Osteoblast (primary cell): Measurements from ENCODE around the gene SLC35B3. TPM values are rescaled to one million over a fixed set of nuclear protein-coding genes. Genes with fewer than 3 reads are reported as not detected.

Experiments
- DNase-seq: peaks from one replicate; pipeline ENCODE4 v3.0.0; 2011; ENCODE audit warnings: low spot score, mixed read lengths; ENCODE audit not compliant: insufficient read length; ENCODE audit errors: missing footprints
- H2AFZ ChIP-seq: 2 replicates; pipeline ENCODE4 v1.6.0; 2011; ENCODE audit warnings: mild to moderate bottlenecking, low read length
- H3K27ac ChIP-seq: 2 replicates; pipeline ENCODE4 v1.5.1; 2011; ENCODE audit warnings: mild to moderate bottlenecking, low read depth, low read length, moderate library complexity
- H3K27me3 ChIP-seq: 2 replicates; pipeline ENCODE4 v1.6.0; 2012; ENCODE audit warnings: mild to moderate bottlenecking, control low read depth, inconsistent platforms, low read length, moderate library complexity; ENCODE audit not compliant: insufficient read depth
- H3K36me3 ChIP-seq: 2 replicates; pipeline ENCODE4 v1.5.1; 2011; ENCODE audit warnings: mild to moderate bottlenecking, low read length, control low read depth, moderate library complexity; ENCODE audit not compliant: insufficient read depth
- H3K4me1 ChIP-seq: 2 replicates; pipeline ENCODE4 v1.5.1; 2011; ENCODE audit warnings: mild to moderate bottlenecking, low read length, control low read depth, moderate library complexity; ENCODE audit not compliant: insufficient read depth
- H3K4me2 ChIP-seq: 2 replicates; pipeline ENCODE4 v1.6.0; 2011; ENCODE audit warnings: mild to moderate bottlenecking, low read length; ENCODE audit not compliant: insufficient read depth
- H3K4me3 ChIP-seq: fragments of 200-600 bp; sonication (generic); 3 replicates; pipeline ENCODE4 v1.5.1; 2012; ENCODE audit warnings: mild to moderate bottlenecking, low read length, inconsistent platforms; ENCODE audit not compliant: insufficient read depth
- H3K79me2 ChIP-seq: 2 replicates; pipeline ENCODE4 v1.6.0; 2012; ENCODE audit warnings: mild to moderate bottlenecking, low read length, control low read depth, inconsistent platforms; ENCODE audit not compliant: insufficient read depth
- H3K9me3 ChIP-seq: 2 replicates; pipeline ENCODE4 v1.5.1; 2011; ENCODE audit warnings: low read depth, low read length, control low read depth
- H4K20me1 ChIP-seq: 2 replicates; pipeline ENCODE4 v1.6.0; 2012; ENCODE audit warnings: mild to moderate bottlenecking, low read length, control low read depth; ENCODE audit not compliant: insufficient read depth
- CTCF ChIP-seq: IDR thresholded peaks from 2 replicates; pipeline ENCODE4 v1.5.1; 2011; ENCODE audit warnings: mild to moderate bottlenecking, low read depth, low read length, moderate library complexity; ENCODE audit errors: extremely low read depth
- total RNA-seq: library from RNA; depleted of rRNA; stranded (reverse); fragments of >200 nt; gene quantifications from 2 replicates; pipeline ENCODE4 v1.2.3, GENCODE V29; 2012

The SLC35B3 gene
- total RNA-seq, 1 donor, result 27.5 TPM

DNA sequence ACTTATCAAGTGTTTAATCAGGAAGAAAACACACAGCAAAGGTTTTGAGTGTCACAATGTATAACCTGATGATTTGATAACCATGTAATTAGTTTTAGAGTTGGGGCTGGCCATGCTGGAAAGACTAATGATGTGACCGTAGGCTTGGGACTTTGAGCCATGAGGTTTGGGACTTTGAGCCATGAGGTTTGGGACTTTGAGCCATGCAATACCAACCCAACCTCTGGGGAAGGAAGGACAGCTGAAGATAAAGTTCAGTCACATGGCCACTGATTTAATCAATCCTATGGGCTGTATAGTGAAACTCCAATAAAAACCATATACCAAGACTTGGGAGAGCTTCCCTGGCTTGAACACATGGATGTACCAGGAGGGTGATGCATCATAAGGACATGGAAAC is 32.8 kb downstream of the SLC35B3 start:
- H3K79me2 ChIP-seq, result no peaks in the 10 kb centered on the region
- no peaks in the 10 kb centered on the region for H4K20me1 ChIP-seq
- no peak for TF ChIP-seq CTCF
- H2AFZ ChIP-seq, result no peak overlapping the region
- H3K4me1 ChIP-seq, result no peaks in the 10 kb centered on the region
- DNase-seq, result no peak
- no peak overlapping the region for H3K27ac ChIP-seq
- H3K36me3 ChIP-seq, result no peaks in the 10 kb centered on the region
- H3K4me2 ChIP-seq, result no peak overlapping the region
- H3K27me3 ChIP-seq, result no peaks in the 10 kb centered on the region
- no peak overlapping the region for H3K4me3 ChIP-seq
- H3K9me3 ChIP-seq, result no peaks in the 10 kb centered on the region

GRCh38 chr6:8400663-8401062 is 34.7 kb downstream of the SLC35B3 start:
- no peak overlapping the region for H3K4me3 ChIP-seq
- no peaks in the 10 kb centered on the region for H3K36me3 ChIP-seq
- H3K79me2 ChIP-seq, result no peaks in the 10 kb centered on the region
- no peaks in the 10 kb centered on the region for H3K4me1 ChIP-seq
- no peak overlapping the region for H3K4me2 ChIP-seq
- DNase-seq, result no peak
- H3K27ac ChIP-seq, result no peak overlapping the region
- no peak for TF ChIP-seq CTCF
- no peaks in the 10 kb centered on the region for H3K27me3 ChIP-seq
- no peaks in the 10 kb centered on the region for H3K9me3 ChIP-seq
- H4K20me1 ChIP-seq, result no peaks in the 10 kb centered on the region
- no peak overlapping the region for H2AFZ ChIP-seq

DNA sequence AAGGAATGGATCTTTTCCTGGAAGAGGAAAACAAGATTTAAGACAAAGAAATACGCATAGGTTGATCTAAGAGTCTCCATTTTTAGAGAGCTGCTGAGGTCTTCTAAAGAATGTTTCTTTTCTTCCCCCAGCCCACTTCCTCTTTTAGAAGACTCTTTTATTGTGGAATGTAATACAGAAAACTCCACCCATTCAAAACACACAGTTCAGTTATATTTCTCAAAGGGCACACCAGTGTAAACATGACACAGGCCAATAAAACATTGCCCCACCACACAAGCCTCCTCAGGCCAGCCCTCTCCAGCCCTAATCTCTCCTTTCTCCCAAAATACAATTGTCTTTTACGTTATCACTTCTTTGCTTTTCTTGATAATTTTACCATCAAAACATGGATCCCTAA is 42.8 kb downstream of the SLC35B3 start:
- Histone ChIP-seq H3K79me2 (no peaks in the 10 kb centered on the region), H3K9me3 (no peaks in the 10 kb centered on the region), H3K4me1 (no peaks in the 10 kb centered on the region), H3K4me2 (no peak overlapping the region), H3K27ac (no peak overlapping the region), H3K36me3 (no peaks in the 10 kb centered on the region), H4K20me1 (no peaks in the 10 kb centered on the region), H2AFZ (no peak overlapping the region), H3K27me3 (no peaks in the 10 kb centered on the region), H3K4me3 (no peak overlapping the region)
- DNase-seq, result no peak
- no peak for TF ChIP-seq CTCF

DNA sequence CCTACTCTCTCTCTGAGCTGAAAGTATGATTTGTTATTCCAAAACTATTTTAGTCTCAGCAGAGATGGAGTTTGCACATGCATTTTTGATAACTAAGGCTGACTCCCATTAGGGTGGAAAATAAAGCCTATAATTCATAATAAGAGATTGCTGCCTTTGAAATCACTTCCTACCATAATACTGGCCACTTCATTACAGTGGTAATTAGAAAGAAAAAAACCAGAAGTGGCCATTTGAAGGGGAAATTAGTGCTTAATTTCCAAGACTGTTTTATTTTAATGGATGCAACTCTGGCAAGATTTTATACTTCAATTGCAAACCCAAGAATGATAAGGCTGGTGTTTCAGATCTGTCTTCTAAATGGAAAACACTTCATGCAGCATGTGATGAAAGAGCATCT is 43.4 kb downstream of the SLC35B3 start:
- H3K27ac ChIP-seq, result no peak overlapping the region
- H3K4me2 ChIP-seq, result no peak overlapping the region
- TF ChIP-seq CTCF, result no peak
- DNase-seq, result no peak
- no peaks in the 10 kb centered on the region for H3K4me1 ChIP-seq
- no peaks in the 10 kb centered on the region for H3K79me2 ChIP-seq
- no peaks in the 10 kb centered on the region for H3K9me3 ChIP-seq
- H2AFZ ChIP-seq, result no peak overlapping the region
- no peak overlapping the region for H3K4me3 ChIP-seq
- no peaks in the 10 kb centered on the region for H3K36me3 ChIP-seq
- no peaks in the 10 kb centered on the region for H3K27me3 ChIP-seq
- no peaks in the 10 kb centered on the region for H4K20me1 ChIP-seq
